ENCODE measurements around the gene GLRX.

Gene GLRX

GRCh38 chr5:95779611-95780010, 42.9 kb downstream of the GLRX start:
- no peak for DNase-seq

- no peak for DNase-seq
Measured at GRCh38 chr5:95778713-95779436, 43.7 kb downstream of the GLRX start.

GRCh38 chr5:95777441-95777840, 45.1 kb downstream of the GLRX start:
- no peak for DNase-seq

- DNase-seq: no peak
Measured at GRCh38 chr5:95773335-95774059, 49.0 kb downstream of the GLRX start.

- no peak for DNase-seq
Measured at GRCh38 chr5:95771892-95772291, 50.6 kb downstream of the GLRX start.

DNA sequence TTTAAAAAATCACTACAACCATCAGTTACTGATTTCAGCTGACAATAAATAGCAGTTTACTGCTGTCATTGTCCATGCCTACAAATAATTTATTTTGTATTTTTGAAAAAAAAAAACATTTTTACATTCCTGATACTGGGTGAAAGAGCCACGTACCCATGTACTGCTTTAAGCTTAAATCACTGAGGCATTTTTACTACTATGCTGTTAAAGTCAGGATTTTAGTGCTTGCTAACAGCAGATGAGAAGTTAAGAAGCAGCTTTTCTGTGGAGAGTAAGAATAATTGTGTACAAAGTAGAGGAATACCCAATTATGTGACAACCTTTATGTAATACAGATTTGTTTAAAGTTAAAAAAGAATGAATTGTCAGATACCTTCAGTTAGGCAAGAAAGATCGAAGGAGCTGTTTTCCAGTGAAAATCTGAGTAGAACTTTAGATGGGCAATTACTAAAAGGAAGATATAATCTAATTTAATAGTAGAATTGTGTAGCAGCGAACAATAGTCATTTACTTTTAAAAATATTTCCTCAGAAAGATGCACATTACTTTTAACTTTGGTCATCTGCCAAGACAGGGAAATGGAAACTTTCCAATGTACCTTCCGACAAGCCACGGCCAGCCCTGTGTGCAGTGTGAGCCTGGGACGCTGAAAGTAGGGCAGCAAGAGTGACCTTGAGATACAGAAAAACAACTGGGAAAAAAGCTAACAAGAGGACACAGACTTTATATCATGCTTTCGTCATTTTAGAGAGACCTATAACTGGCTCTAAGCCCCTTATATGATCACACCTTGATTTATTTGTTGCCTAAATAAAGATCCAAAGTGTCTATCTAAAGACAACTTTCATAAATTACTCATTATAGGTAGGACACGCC, 51.5 kb downstream of the GLRX start:
- no peak for DNase-seq

DNA sequence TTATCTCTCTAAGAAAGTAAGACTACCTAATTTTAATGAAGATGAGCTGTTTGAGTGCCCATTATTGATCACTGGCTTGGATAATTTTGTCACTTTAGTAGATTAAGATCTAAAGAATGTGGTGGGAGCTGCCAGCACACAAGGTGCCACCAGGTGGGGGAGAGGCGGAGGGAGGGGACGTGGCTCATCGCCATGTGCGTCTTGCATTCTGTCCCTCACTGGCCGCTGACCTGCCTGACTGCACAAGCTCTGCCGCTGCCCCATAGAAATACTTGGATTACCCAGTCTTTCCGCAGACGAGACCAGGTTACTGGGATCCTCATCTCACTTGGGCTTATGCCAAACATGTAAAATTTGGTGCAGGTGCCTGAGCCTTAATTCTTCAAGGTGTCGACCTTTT, 53.8 kb downstream of the GLRX start:
- no peak for DNase-seq

DNA sequence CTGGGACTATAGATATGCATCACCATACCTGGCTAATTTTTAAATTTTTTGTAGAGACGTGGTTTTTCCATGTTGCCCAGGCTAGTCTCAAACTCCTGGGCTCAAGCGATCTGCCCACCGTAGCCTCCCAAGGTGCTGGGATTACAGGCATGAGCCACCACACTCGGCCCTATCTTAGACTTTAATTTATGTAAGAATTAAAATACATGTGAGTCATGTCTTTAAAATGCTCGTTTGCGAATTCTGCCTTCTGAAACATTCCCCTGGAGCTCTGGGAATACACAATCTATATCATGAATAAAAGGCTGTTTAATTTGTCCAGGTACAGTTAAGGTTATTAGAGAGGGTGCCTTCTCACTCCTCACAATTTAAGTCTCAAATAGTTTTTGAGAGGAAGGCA, 58.6 kb downstream of the GLRX start:
- DNase-seq: no peak

All from SIG-M5 (cell line).